ENCODE measurements around the gene NQO2. TPM values are rescaled to one million over a fixed set of nuclear protein-coding genes. Genes with fewer than 3 reads are reported as not detected.
"Not testable (repeated sequence)": the region's sequence is repeated elsewhere in the genome, so short reads cannot be mapped to it uniquely, and the experiment has no call there.

Gene NQO2
- total RNA-seq, 1 donor from 2014 or later = 28.1 TPM

GRCh38 chr6:2969549-2969948 lies 30.1 kb upstream of the NQO2 start:
- DNase-seq = no peak
- no peaks in the 10 kb centered on the region for H3K4me1 Mint-ChIP-seq (ENCODE audit: low read depth, unreplicated experiment)
- H3K4me3 Mint-ChIP-seq (ENCODE audit: unreplicated experiment) = no peak overlapping the region
- H3K27me3 Mint-ChIP-seq (ENCODE audit: unreplicated experiment) = peaks cover 9% of the 10 kb centered on the region
- H3K27ac Mint-ChIP-seq (ENCODE audit: unreplicated experiment) = peak overlapping the region; percentile 52
- no peak for TF ChIP-seq CTCF (IDR thresholded peaks at IDR 0.05; ENCODE audit: partially characterized antibody, unreplicated experiment)
- peaks cover 2% of the 10 kb centered on the region for H3K9me3 Mint-ChIP-seq (ENCODE audit: unreplicated experiment)
- H3K36me3 Mint-ChIP-seq (ENCODE audit: unreplicated experiment) = no peaks in the 10 kb centered on the region

- Mint-ChIP-seq H3K27me3 (ENCODE audit: unreplicated experiment) (peaks cover 9% of the 10 kb centered on the region), H3K4me3 (ENCODE audit: unreplicated experiment) (peak overlapping the region; percentile 86), H3K27ac (ENCODE audit: unreplicated experiment) (no peak overlapping the region), H3K9me3 (ENCODE audit: unreplicated experiment) (peaks cover 2% of the 10 kb centered on the region), H3K36me3 (ENCODE audit: unreplicated experiment) (no peaks in the 10 kb centered on the region), H3K4me1 (ENCODE audit: low read depth, unreplicated experiment) (no peaks in the 10 kb centered on the region)
- no peak for TF ChIP-seq CTCF (IDR thresholded peaks at IDR 0.05; ENCODE audit: partially characterized antibody, unreplicated experiment)
- no peak for DNase-seq
These were observed 29.5 kb upstream of the NQO2 start for GRCh38 chr6:2970034-2970685.

GRCh38 chr6:2970753-2971419 lies 28.8 kb upstream of the NQO2 start:
- Mint-ChIP-seq H3K27ac (ENCODE audit: unreplicated experiment) (peak overlapping the region; percentile 21), H3K27me3 (ENCODE audit: unreplicated experiment) (peaks cover 9% of the 10 kb centered on the region)

DNA sequence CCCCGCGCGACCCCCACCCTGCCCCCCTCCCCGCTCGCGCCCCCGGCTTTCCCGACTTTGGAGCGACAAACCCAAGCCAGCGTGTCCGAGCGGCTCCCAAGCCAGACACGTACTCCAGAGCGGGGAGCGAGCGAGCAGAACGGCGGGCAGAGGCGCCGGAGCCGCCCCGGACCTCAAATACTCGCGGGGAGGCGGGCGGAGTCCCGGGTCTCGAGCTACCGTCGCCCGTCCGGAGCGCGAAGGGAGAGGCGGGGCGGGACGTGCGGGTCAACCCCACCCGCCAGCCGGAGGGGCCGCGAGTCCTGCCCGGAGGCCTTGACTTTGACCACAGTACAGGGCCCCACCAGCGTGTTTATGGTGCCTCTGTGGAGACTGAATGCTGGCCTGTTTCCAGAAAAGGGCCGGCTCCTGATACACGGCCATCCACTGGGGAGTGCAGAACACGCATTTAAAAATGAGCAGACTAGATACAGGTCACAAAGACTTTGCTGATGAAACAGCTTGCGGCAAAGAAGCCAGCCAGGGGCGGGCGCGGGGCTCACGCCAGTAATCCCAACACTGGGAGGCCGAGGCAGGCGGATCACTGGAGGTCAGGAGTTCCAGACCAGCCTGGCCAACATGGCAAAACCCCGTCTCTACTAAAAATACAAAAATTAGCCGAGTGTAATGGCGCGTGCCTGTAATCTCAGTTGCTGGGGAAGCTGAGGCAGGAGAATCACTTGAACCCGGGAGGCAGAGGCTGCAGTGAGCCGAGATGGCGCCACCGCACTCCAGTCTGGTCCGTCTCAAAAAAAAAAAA lies 28.1 kb upstream of the NQO2 start, which contains the start of gene SERPINB6:
Gene SERPINB6, minus strand, starts transcription at position 148 of the 799 bp plus-strand sequence. CDS start 12,235 bp downstream, outside the sequence.
- Mint-ChIP-seq H3K9me3 (ENCODE audit: unreplicated experiment) (peaks cover 2% of the 10 kb centered on the region), H3K27ac (ENCODE audit: unreplicated experiment) (peak within 1 kb of the TSS; percentile 43)

More at GRCh38 chr6:2970753-2971419, 28.8 kb upstream of the NQO2 start:
- TF ChIP-seq CTCF (IDR thresholded peaks at IDR 0.05; ENCODE audit: partially characterized antibody, unreplicated experiment) = no peak
- no peaks in the 10 kb centered on the region for H3K4me1 Mint-ChIP-seq (ENCODE audit: low read depth, unreplicated experiment)
- H3K9me3 Mint-ChIP-seq (ENCODE audit: unreplicated experiment) = peaks cover 2% of the 10 kb centered on the region
- no peaks in the 10 kb centered on the region for H3K36me3 Mint-ChIP-seq (ENCODE audit: unreplicated experiment)
- peak; percentile 34 for DNase-seq
- peak overlapping the region; percentile 86 for H3K4me3 Mint-ChIP-seq (ENCODE audit: unreplicated experiment)

GRCh38 chr6:2972219-2972487 lies 27.5 kb upstream of the NQO2 start:
- H3K36me3 Mint-ChIP-seq (ENCODE audit: unreplicated experiment); H3K4me1 Mint-ChIP-seq (ENCODE audit: low read depth, unreplicated experiment); DNase-seq; H3K9me3 Mint-ChIP-seq (ENCODE audit: unreplicated experiment); H3K27ac Mint-ChIP-seq (ENCODE audit: unreplicated experiment); H3K27me3 Mint-ChIP-seq (ENCODE audit: unreplicated experiment): not testable (repeated sequence)
- H3K4me3 Mint-ChIP-seq (ENCODE audit: unreplicated experiment) = peak overlapping the region; percentile 84

More for the DNA sequence above, 28.1 kb upstream of the NQO2 start, which contains the start of gene SERPINB6:
- peak; percentile 65 for DNase-seq
- no peaks in the 10 kb centered on the region for H3K36me3 Mint-ChIP-seq (ENCODE audit: unreplicated experiment)
- H3K27me3 Mint-ChIP-seq (ENCODE audit: unreplicated experiment) = peaks cover 6% of the 10 kb centered on the region
- TF ChIP-seq CTCF (IDR thresholded peaks at IDR 0.05; ENCODE audit: partially characterized antibody, unreplicated experiment) = no peak
- no peaks in the 10 kb centered on the region for H3K4me1 Mint-ChIP-seq (ENCODE audit: low read depth, unreplicated experiment)
- peak within 1 kb of the TSS; percentile 86 for H3K4me3 Mint-ChIP-seq (ENCODE audit: unreplicated experiment)

GRCh38 chr6:2972685-2973084 lies 27.0 kb upstream of the NQO2 start:
- not testable (repeated sequence) for H3K27ac Mint-ChIP-seq (ENCODE audit: unreplicated experiment); DNase-seq; H3K9me3 Mint-ChIP-seq (ENCODE audit: unreplicated experiment); H3K27me3 Mint-ChIP-seq (ENCODE audit: unreplicated experiment); H3K4me1 Mint-ChIP-seq (ENCODE audit: low read depth, unreplicated experiment); H3K36me3 Mint-ChIP-seq (ENCODE audit: unreplicated experiment)
- peak overlapping the region; percentile 36 for H3K4me3 Mint-ChIP-seq (ENCODE audit: unreplicated experiment)

GRCh38 chr6:2973180-2973579 lies 26.5 kb upstream of the NQO2 start:
- H3K27ac Mint-ChIP-seq (ENCODE audit: unreplicated experiment); H3K36me3 Mint-ChIP-seq (ENCODE audit: unreplicated experiment); H3K4me1 Mint-ChIP-seq (ENCODE audit: low read depth, unreplicated experiment); DNase-seq; H3K9me3 Mint-ChIP-seq (ENCODE audit: unreplicated experiment); H3K4me3 Mint-ChIP-seq (ENCODE audit: unreplicated experiment); H3K27me3 Mint-ChIP-seq (ENCODE audit: unreplicated experiment): not testable (repeated sequence)

All from glutamatergic neuron (in vitro differentiated cells).